Adrenal gland (tissue), 5 donors: Measurements from ENCODE around the gene PLGRKT.

Experiments
- CTCF ChIP-seq, 6 experiments: fragments of 450-650 bp in 4 of 6; fragments of 200-600 bp in 2 of 6; sonication (generic) in 1 of 6; IDR thresholded peaks; 1 replicate in 5 of 6; 2 replicates in 1 of 6; pipeline versions ENCODE4 v1.5.1 to v1.8.0; 2016 to 2021; ENCODE audit warnings: antibody characterized with exemption in 6 of 6, mild to moderate bottlenecking in 2 of 6, moderate library complexity in 1 of 6
- POLR2A ChIP-seq, 2 donors: fragments of 450-650 bp; IDR thresholded peaks; one replicate each; pipeline ENCODE4 v1.6.1; 2017; ENCODE audit warnings: antibody characterized with exemption in 2 of 2, mild to moderate bottlenecking in 2 of 2, moderate library complexity in 1 of 2
- donor health status: DM: no; HTN: no; CAD: no.

GRCh38 chr9:5326893-5327548, 110.7 kb downstream of the PLGRKT start:
- no peak for TF ChIP-seq CTCF (IDR thresholded peaks at IDR 0.05)
- no peak for TF ChIP-seq POLR2A (IDR thresholded peaks at IDR 0.05)
